Esophagus muscularis mucosa (tissue), 4 donors: ENCODE results near the gene PHACTR3.

Source experiments
- EP300 ChIP-seq: sonication (generic); formaldehyde crosslinking; IDR thresholded peaks from one replicate; pipeline ENCODE4 v1.6.1; 2017; ENCODE audit warnings: antibody characterized with exemption
- POLR2A ChIP-seq: fragments of 450-650 bp; IDR thresholded peaks from one replicate; pipeline ENCODE4 v1.6.1; 2017; ENCODE audit warnings: antibody characterized with exemption, moderate library complexity, mild to moderate bottlenecking, low read depth
- POLR2AphosphoS5 ChIP-seq, 2 donors: sonication (generic); formaldehyde crosslinking; IDR thresholded peaks; one replicate each; pipeline ENCODE4 v1.6.1; 2017; ENCODE audit warnings: antibody characterized with exemption in 2 of 2
- TF ChIP-seq, protein P1 (sequence below), 3 experiments: fragments of 200-600 bp in 2 of 3; fragments of 450-650 bp in 1 of 3; sonication (generic) in 2 of 3; IDR thresholded peaks; one replicate each; pipeline ENCODE4 v1.5.1; 2017 to 2019; ENCODE audit warnings: antibody characterized with exemption in 3 of 3, mild to moderate bottlenecking in 2 of 3, moderate library complexity in 1 of 3

DNA sequence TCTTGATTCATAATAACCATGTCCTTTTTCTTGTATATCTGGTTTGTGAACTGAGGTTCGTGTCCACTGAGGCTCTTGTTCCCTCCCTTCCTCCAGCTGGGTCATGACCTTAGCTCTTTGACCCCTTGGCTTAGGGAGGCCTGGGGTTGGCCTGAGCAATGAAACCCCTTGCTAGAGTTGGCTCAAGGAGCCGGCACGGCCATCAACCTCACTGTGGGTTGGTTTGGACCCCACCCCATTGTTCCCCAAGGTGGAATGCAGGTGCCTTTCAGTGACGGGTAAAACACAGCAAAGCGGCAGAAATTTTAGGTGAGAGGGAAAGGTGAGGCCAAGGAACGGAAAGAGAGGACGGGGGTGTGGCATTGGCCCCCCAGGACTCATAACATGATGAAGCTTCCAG, 44.5 kb upstream of the PHACTR3 start:
- TF ChIP-seq, protein P1, sequence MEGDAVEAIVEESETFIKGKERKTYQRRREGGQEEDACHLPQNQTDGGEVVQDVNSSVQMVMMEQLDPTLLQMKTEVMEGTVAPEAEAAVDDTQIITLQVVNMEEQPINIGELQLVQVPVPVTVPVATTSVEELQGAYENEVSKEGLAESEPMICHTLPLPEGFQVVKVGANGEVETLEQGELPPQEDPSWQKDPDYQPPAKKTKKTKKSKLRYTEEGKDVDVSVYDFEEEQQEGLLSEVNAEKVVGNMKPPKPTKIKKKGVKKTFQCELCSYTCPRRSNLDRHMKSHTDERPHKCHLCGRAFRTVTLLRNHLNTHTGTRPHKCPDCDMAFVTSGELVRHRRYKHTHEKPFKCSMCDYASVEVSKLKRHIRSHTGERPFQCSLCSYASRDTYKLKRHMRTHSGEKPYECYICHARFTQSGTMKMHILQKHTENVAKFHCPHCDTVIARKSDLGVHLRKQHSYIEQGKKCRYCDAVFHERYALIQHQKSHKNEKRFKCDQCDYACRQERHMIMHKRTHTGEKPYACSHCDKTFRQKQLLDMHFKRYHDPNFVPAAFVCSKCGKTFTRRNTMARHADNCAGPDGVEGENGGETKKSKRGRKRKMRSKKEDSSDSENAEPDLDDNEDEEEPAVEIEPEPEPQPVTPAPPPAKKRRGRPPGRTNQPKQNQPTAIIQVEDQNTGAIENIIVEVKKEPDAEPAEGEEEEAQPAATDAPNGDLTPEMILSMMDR (IDR thresholded peaks at IDR 0.05): no peak
- TF ChIP-seq POLR2AphosphoS5 (IDR thresholded peaks at IDR 0.05) (no peak), POLR2A (no peak), EP300 (no peak)
